ENCODE results near the gene GOLIM4.
A peak's percentile ranks its signal among the peaks of the same experiment; 100 is the strongest.
"Not testable (repeated sequence)": the region's sequence is repeated elsewhere in the genome, so short reads cannot be mapped to it uniquely, and the experiment has no call there.

The GOLIM4 gene

GRCh38 chr3:168062679-168063078 is 33.0 kb downstream of the GOLIM4 start:
- no peak overlapping the region for H3K27ac ChIP-seq
- TF ChIP-seq CTCF (IDR thresholded peaks at IDR 0.05) (no peak), ZFX (IDR thresholded peaks at IDR 0.05; ENCODE audit: borderline replicate concordance) (no peak)

- H3K27ac ChIP-seq: no peak overlapping the region
- TF ChIP-seq CTCF (IDR thresholded peaks at IDR 0.05) (peak; percentile 35), ZFX (IDR thresholded peaks at IDR 0.05; ENCODE audit: borderline replicate concordance) (no peak)
These were observed 34.3 kb downstream of the GOLIM4 start for GRCh38 chr3:168061332-168061996.

- TF ChIP-seq CTCF (IDR thresholded peaks at IDR 0.05) (no peak), ZFX (IDR thresholded peaks at IDR 0.05; ENCODE audit: borderline replicate concordance) (no peak)
- H3K27ac ChIP-seq: no peak overlapping the region
These were observed 35.4 kb downstream of the GOLIM4 start for GRCh38 chr3:168060317-168060716.

GRCh38 chr3:168058481-168058880 is 37.2 kb downstream of the GOLIM4 start:
- H3K27ac ChIP-seq: no peak overlapping the region
- TF ChIP-seq ZFX (IDR thresholded peaks at IDR 0.05; ENCODE audit: borderline replicate concordance): no peak
- TF ChIP-seq CTCF (IDR thresholded peaks at IDR 0.05): no peak

- not testable (repeated sequence) for H3K27ac ChIP-seq
These were observed 39.1 kb downstream of the GOLIM4 start for GRCh38 chr3:168056398-168057230.

- no peak overlapping the region for H3K27ac ChIP-seq
- TF ChIP-seq ZFX (IDR thresholded peaks at IDR 0.05; ENCODE audit: borderline replicate concordance): no peak
- no peak for TF ChIP-seq CTCF (IDR thresholded peaks at IDR 0.05)
These were observed 41.3 kb downstream of the GOLIM4 start for GRCh38 chr3:168054447-168054846.

GRCh38 chr3:168053115-168053514 is 42.6 kb downstream of the GOLIM4 start:
- H3K27ac ChIP-seq: no peak overlapping the region
- 0 out of 2 replicates have a peak, but pooled peaks have one; percentile 3 for TF ChIP-seq CTCF (IDR thresholded peaks at IDR 0.05)
- TF ChIP-seq ZFX (IDR thresholded peaks at IDR 0.05; ENCODE audit: borderline replicate concordance): no peak
